Coronary artery (tissue), 2 donors: Measurements from ENCODE around the gene DOCK6.
"Not testable (repeated sequence)": the region's sequence is repeated elsewhere in the genome, so short reads cannot be mapped to it uniquely, and the experiment has no call there.

Experiments used
- DNase-seq: peaks from one replicate; pipeline ENCODE4 v3.0.0-alpha.2; 2017; ENCODE audit warnings: low spot score
- H3K27ac ChIP-seq, 2 donors: fragments of 200-600 bp; sonication (generic); one replicate each; pipeline ENCODE4 v1.5.1; 2016 to 2019
- H3K4me3 ChIP-seq: fragments of 200-600 bp; sonication (generic); 2 replicates; pipeline ENCODE4 v1.5.1; 2016; ENCODE audit warnings: mild to moderate bottlenecking, moderate library complexity
- TF ChIP-seq, protein P1 (sequence below): fragments of 200-600 bp; sonication (generic); IDR thresholded peaks from one replicate; pipeline ENCODE4 v1.5.1; 2019; ENCODE audit warnings: antibody characterized with exemption

Gene DOCK6

DNA sequence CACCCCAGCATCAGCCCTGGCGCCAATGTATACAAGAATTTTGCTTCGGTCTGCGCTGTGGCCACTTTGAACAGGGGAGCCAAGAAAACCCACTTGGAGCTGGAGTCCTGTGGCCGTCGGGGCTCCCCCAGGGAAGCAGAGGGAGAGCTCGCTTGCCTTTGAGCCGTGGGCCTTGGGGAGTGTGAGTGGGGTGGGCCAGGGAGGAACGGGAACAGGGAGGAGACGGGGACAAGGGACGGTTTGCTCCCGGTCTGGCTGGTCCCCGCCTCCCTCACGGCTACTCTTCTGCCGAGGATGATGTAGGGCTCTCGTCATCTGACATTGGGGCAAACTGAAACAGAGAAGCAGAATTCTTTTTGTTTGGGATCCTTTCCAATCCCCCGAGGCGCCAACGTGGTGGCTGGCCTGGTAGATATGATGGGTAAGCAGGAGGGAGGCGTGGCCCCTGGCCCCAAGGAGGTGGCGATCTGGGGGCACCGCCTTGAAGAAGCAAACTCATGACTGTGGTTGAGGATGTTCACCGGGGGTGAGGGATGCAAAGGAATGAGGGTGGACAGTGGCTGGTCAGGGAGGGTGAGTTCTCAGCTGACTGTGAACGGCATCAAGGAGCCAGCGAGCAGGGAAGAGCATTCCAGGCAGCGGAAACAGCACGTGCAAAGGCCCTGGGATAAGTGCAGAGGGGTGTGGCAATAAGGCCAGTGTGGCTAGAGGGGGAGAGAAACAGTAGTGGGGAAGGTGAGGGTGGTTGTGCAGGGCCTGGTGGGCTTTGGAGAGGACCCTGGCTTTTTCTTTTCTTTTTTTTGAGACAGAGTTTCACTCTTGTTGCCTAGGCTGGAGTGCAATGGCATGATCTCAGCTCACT lies 95.8 kb downstream of the DOCK6 start:
- H3K27ac ChIP-seq = peak overlapping the region; percentile 87 to 96
- DNase-seq = no peak
- no peak overlapping the region for H3K4me3 ChIP-seq

DNA sequence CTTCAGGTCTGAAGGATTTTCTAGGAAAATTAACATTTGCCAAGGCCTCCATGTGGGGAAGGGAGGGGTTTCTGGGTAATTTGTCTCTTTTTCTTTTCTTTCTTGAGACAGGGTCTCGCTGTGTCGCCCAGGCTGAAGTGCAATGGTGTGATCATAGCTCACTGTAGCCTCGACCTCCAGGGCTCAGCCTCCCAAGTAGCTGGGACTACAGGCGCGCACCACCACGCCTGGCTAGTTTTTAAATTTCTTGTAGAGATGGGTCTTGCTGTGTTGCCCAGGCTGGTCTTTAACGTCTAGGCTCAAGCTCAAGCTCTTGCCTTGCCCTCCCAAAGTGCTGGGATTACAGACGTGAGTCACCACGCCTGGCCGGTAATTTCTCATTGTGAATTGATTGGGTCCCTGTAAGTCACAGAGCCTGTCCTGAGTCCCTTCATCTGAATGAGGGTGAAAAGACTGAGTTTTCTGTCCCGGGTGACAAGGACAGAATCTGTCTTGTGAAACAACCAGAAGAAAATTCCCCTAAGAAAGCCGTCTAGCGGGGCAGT lies 96.8 kb downstream of the DOCK6 start:
- Histone ChIP-seq H3K4me3 (peak overlapping the region; percentile 20), H3K27ac (peak overlapping the region; percentile 87 to 96)
- TF ChIP-seq, protein P1, sequence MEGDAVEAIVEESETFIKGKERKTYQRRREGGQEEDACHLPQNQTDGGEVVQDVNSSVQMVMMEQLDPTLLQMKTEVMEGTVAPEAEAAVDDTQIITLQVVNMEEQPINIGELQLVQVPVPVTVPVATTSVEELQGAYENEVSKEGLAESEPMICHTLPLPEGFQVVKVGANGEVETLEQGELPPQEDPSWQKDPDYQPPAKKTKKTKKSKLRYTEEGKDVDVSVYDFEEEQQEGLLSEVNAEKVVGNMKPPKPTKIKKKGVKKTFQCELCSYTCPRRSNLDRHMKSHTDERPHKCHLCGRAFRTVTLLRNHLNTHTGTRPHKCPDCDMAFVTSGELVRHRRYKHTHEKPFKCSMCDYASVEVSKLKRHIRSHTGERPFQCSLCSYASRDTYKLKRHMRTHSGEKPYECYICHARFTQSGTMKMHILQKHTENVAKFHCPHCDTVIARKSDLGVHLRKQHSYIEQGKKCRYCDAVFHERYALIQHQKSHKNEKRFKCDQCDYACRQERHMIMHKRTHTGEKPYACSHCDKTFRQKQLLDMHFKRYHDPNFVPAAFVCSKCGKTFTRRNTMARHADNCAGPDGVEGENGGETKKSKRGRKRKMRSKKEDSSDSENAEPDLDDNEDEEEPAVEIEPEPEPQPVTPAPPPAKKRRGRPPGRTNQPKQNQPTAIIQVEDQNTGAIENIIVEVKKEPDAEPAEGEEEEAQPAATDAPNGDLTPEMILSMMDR = no peak
- DNase-seq = no peak

More for the DNA sequence above, 95.8 kb downstream of the DOCK6 start:
- TF ChIP-seq, protein P1 = no peak

DNA sequence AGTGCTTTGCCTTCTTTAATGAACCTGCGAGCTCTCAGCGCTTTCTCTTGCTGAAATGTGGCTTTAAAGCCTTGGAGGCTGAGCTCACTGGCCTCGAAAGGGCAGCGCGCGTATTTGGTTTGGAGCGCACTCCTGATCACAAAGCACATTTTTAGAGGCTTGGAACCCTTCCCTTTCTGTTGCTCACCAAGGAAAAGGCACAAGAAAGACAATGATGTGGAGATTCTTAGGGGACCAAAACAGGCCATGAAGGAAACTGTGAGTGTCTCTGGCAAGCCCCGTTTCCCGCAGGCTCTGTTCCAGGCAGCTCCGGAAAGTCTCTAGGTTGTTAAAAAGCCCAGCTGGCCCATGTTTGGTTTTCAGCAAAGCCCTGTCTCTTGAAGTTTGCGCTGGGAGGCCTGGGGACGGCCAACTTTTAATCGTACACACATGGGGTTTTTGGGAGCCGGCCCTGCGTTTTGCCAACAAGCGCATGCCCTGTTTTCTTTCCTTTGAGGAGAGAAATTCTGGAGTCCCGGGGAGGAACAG lies 97.4 kb downstream of the DOCK6 start:
- DNase-seq = peak; percentile 97
- H3K4me3 ChIP-seq = peak overlapping the region; percentile 48
- H3K27ac ChIP-seq = peak overlapping the region; percentile 87 to 96
- TF ChIP-seq, protein P1 = no peak

DNA sequence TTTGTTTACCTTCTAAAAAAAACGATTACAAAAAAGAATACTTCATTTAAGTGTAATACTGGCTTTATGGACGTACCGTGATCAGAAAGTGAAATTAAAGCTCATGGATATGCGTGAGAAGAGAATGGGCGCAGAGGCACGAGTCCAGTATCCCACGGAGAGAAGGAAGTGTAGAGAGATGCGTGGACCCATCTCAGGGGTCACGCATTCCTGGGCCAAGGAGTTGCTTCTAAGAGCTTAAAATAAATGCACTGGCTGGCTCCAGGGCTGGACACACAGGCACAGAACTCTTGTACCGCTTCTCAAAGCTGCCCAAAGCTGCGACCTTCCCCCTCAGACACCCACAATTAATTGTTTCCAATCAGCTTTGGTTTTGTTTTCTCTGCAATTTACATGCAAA lies 98.0 kb downstream of the DOCK6 start:
- Histone ChIP-seq H3K4me3 (peak overlapping the region; percentile 48), H3K27ac (peak overlapping the region; percentile 87 to 96)
- no peak for DNase-seq
- TF ChIP-seq, protein P1 = no peak

DNA sequence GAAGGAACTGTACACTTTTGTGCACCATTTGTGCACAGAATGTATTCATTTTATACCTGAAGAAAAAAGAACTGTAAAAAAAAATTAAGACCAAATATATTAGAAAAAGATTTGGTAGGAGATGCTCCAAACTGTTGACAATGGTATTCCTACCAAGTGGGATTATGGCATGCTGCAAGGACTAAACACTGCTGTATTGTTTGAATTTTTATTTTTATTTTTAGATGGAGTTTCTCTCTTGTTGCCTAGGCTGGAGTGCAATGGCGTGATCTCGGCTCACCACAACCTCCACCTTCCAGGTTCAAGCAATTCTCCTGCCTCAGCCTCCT lies 101.9 kb downstream of the DOCK6 start:
- not testable (repeated sequence) for DNase-seq, H3K4me3 ChIP-seq
- peak overlapping the region; percentile 78 to 88 for H3K27ac ChIP-seq

DNA sequence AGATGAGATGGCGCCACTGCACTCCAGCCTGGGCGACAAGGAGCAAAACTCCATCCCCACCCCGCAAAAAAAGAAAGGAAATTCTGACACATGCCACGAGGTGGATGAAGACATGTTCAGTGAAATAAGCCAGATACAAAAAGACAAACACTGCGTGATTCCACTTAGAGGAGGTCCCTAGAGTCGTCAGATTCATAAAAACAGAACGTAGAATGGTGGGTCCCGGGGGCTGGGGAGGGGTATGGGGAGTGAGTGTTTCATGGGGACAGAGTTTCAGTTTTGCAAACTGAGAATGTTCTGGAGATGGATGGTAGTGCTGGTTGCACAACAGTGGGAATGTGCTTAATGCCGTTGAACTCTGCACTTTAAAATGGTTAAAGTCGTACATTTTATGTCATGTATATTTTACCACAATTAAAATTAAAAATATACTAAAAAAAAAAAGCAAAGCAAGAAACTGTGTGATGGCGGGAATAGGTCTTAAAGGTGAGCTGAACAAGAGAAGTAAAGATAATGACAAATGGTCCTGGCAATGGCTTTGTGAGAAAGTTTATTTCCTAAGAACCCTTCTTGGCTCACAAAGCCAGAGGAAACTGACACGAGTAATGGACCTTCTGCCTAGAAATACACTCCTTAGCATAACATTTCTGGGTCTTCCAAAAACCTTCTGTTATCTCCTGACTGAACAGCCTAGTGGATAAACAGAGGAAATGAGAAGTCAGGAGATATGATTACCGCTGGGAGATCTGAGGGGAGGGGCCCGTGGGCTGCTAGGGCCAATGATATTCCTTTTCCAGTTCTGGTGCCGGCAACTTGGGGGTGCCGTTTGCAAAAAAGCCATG lies 102.5 kb downstream of the DOCK6 start:
- Histone ChIP-seq H3K27ac (peak overlapping the region; percentile 78 to 88), H3K4me3 (no peak overlapping the region)
- TF ChIP-seq, protein P1 = no peak
- no peak for DNase-seq
